Spleen (tissue), 11 donors: Measurements from ENCODE around the gene POLR2F. TPM values are rescaled to one million over a fixed set of nuclear protein-coding genes. Genes with fewer than 3 reads are reported as not detected.

ENCODE experiments used
- DNase-seq: peaks from one replicate; pipeline ENCODE4 v3.0.0-alpha.2; 2020
- H3K27ac ChIP-seq, 8 donors: fragments of 200-600 bp; sonication (generic) in 7 of 8; 1 replicate in 4 of 8; 2 replicates in 4 of 8; pipeline versions ENCODE4 v1.5.0 to v1.8.0; 2016 to 2021; ENCODE audit warnings: inconsistent platforms in 4 of 8, mild to moderate bottlenecking in 4 of 8, moderate library complexity in 1 of 8
- H3K27me3 ChIP-seq, 7 donors: fragments of 200-600 bp; sonication (generic) in 6 of 7; replicated peaks in 1 of 7; 1 replicate in 4 of 7; 2 replicates in 3 of 7; pipeline versions ENCODE4 v1.5.0 to v1.8.0; 2016 to 2021; ENCODE audit warnings: inconsistent platforms in 3 of 7, mild to moderate bottlenecking in 1 of 7
- H3K36me3 ChIP-seq, 6 donors: fragments of 200-600 bp; sonication (generic) in 5 of 6; 1 replicate in 4 of 6; 2 replicates in 2 of 6; pipeline versions ENCODE4 v1.5.0 to v1.8.0; 2016 to 2021; ENCODE audit warnings: inconsistent platforms in 2 of 6
- H3K4me1 ChIP-seq, 6 donors: fragments of 200-600 bp; sonication (generic) in 5 of 6; 1 replicate in 3 of 6; 2 replicates in 3 of 6; pipeline versions ENCODE4 v1.5.0 to v1.8.0; 2016 to 2021; ENCODE audit warnings: inconsistent platforms in 3 of 6
- H3K4me3 ChIP-seq, 8 donors: fragments of 200-600 bp; sonication (generic) in 7 of 8; 1 replicate in 4 of 8; 2 replicates in 4 of 8; pipeline versions ENCODE4 v1.5.0 to v1.8.0; 2016 to 2021; ENCODE audit warnings: inconsistent platforms in 4 of 8, mild to moderate bottlenecking in 4 of 8, moderate library complexity in 2 of 8
- H3K9me3 ChIP-seq, 8 donors: fragments of 200-600 bp; sonication (generic) in 7 of 8; 1 replicate in 4 of 8; 2 replicates in 4 of 8; pipeline versions ENCODE4 v1.5.0 to v1.8.0; 2016 to 2021; ENCODE audit warnings: inconsistent platforms in 4 of 8
- POLR2A ChIP-seq, 3 donors: fragments of 450-650 bp; IDR thresholded peaks; one replicate each; pipeline ENCODE4 v1.5.1; 2017; ENCODE audit warnings: antibody characterized with exemption in 3 of 3, mild to moderate bottlenecking in 1 of 3
- POLR2AphosphoS5 ChIP-seq, 3 donors: sonication (generic); formaldehyde crosslinking; IDR thresholded peaks; one replicate each; pipeline ENCODE4 v1.5.1; 2017; ENCODE audit warnings: antibody characterized with exemption in 3 of 3
- WGBS, 5 donors: extraction: QIAGEN DNeasy Blood & Tissue Kit in 3 of 5; methylation state at CpG; one replicate each; pipeline versions ENCODE4 v1.1.5 to v1.1.7; 2013 to 2018; 5-methylcytosine and 5-hydroxymethylcytosine counted together
- intact Hi-C: fragments of 100-400 bp; cut with DNase I; formaldehyde crosslinking; loops from one replicate; pipeline ENCODE4 v1.15.0; 2023; ENCODE audit warnings: low total_unique reads
- polyA plus RNA-seq, 3 donors: library from polyadenylated mRNA; stranded (reverse); fragments of 200-250 nt; gene quantifications; one replicate each; pipeline ENCODE4 v1.2.1, GENCODE V29; 2013
- total RNA-seq, 7 donors: library from RNA; depleted of rRNA in 3 of 7; stranded (reverse); fragments of >200 nt in 3 of 7; fragmentation: NEBNext Ultra II Directional in 4 of 7; extraction: Animal tissue kit (Norgen Biotek cat#: 25700) in 4 of 7; gene quantifications; one replicate each; pipeline versions ENCODE4 v1.1.0 to v1.2.1, GENCODE V29; 2016 to 2021
- TF ChIP-seq, protein P1 (sequence below), 11 experiments: fragments of 200-600 bp in 7 of 11; fragments of 450-650 bp in 4 of 11; sonication (generic) in 4 of 11; IDR thresholded peaks in 8 of 11; conservative IDR thresholded peaks in 3 of 11; 1 replicate in 7 of 11; 2 replicates in 4 of 11; pipeline versions ENCODE4 v1.4.0 to v1.8.0; 2016 to 2021; ENCODE audit warnings: antibody characterized with exemption in 11 of 11, inconsistent platforms in 4 of 11, mild to moderate bottlenecking in 1 of 11
- donor health status: healthy with polysubstance abuse.
- donor health status: DM: no; HTN: no; CAD: no; lungs with moderate emphysema.
- donor health status: DM: no; HTN: no; CAD: no.
- donor health status: Bipolar disorder and iron deficiency.
- donor health status: healthy.
- donor health status: DM: no; HTN: no; CAD: no.
- donor health status: DM: yes; HTN: yes; CAD: no.

The POLR2F gene
- total and polyA plus RNA-seq, 10 donors: 28.0 to 111 (median 37.4) TPM

DNA sequence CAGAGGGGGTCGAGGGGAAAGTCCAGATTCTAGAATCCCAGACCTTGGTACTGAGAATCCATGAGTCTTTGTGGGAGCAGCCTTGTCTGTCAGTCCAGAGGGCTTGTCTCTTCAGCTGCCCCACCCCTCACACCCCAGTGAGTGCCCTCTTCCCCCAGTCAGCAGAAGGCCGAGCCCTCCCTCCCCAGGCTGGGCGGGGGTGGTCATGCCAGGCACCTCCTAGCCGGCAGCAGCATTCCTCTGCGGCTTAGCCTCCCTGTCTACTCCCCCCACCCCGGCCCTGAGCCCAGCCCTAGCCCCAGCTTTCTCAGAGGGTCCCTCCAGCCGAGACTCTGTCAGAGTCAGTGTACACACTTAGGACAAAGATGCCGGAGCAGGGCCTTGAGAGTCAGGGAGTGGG lies 26.3 kb downstream of the POLR2F start:
- no peaks in the 10 kb centered on the region for H3K27me3 ChIP-seq
- intact Hi-C loops: no loop called here
- TF ChIP-seq, protein P1, sequence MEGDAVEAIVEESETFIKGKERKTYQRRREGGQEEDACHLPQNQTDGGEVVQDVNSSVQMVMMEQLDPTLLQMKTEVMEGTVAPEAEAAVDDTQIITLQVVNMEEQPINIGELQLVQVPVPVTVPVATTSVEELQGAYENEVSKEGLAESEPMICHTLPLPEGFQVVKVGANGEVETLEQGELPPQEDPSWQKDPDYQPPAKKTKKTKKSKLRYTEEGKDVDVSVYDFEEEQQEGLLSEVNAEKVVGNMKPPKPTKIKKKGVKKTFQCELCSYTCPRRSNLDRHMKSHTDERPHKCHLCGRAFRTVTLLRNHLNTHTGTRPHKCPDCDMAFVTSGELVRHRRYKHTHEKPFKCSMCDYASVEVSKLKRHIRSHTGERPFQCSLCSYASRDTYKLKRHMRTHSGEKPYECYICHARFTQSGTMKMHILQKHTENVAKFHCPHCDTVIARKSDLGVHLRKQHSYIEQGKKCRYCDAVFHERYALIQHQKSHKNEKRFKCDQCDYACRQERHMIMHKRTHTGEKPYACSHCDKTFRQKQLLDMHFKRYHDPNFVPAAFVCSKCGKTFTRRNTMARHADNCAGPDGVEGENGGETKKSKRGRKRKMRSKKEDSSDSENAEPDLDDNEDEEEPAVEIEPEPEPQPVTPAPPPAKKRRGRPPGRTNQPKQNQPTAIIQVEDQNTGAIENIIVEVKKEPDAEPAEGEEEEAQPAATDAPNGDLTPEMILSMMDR (IDR thresholded peaks at IDR 0.05 in 8 of 11, conservative IDR thresholded peaks at IDR 0.05 in 3 of 11): no peak
- TF ChIP-seq POLR2A (IDR thresholded peaks at IDR 0.05): no peak
- TF ChIP-seq POLR2AphosphoS5 (IDR thresholded peaks at IDR 0.05): no peak
- WGBS, 5 donors: 88 to 92% (median 90%) methylated on average over 6 to 8 of the region's 8 CpGs
- H3K27ac ChIP-seq: no peak overlapping the region
- no peak overlapping the region for H3K4me3 ChIP-seq
- H3K4me1 ChIP-seq: no peaks in the 10 kb centered on the region
- peaks cover 0 to 56% (median 2%) of the 10 kb centered on the region in 6 donors for H3K36me3 ChIP-seq
- no peak for DNase-seq
- H3K9me3 ChIP-seq: no peaks in the 10 kb centered on the region

DNA sequence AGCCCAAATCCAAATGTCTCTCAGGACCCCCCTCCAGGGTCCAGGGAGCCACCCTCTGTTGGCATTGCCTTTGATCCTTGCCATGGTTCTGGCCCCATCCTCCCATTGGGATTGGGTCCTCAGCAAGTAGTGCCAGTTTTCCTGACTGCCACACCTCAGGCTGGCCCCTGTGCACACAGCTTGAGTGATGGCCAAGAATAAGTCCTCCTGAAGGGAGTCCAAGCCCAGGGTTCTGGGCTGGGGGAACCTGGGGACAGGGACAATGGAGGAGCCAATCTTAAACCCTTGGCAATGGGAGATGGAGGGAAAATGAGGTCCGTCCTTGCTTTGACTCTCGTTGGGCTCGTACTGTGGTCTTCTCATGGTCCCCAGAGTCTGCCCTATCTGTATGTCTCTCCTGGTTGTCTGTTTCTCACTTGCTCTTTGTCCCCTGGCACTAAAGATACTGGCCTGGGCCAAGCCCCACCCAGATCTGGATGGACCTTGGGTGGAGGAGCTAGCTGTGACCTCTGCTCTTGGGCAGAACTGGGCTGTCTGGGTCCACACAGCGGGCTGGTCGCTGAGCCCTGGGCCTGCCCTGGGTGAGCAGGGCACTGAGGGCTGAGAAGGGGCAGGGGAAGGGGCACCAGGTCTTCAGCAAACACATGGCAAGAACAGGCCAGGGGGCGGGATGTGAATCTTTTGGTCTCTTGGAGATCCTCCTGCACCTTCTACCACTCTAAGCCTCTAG lies 27.9 kb downstream of the POLR2F start:
- no peak for DNase-seq
- peaks cover 0 to 47% (median 0%) of the 10 kb centered on the region in 6 donors for H3K36me3 ChIP-seq
- intact Hi-C loops: no loop called here
- no peak overlapping the region for H3K4me3 ChIP-seq
- TF ChIP-seq, protein P1 (IDR thresholded peaks at IDR 0.05 in 8 of 11, conservative IDR thresholded peaks at IDR 0.05 in 3 of 11): no peak
- no peaks in the 10 kb centered on the region for H3K4me1 ChIP-seq
- 92 to 98% (median 94%) methylated on average over 6 of the region's 6 CpGs for WGBS, 5 donors
- no peaks in the 10 kb centered on the region for H3K9me3 ChIP-seq
- no peaks in the 10 kb centered on the region for H3K27me3 ChIP-seq
- H3K27ac ChIP-seq: no peak overlapping the region

DNA sequence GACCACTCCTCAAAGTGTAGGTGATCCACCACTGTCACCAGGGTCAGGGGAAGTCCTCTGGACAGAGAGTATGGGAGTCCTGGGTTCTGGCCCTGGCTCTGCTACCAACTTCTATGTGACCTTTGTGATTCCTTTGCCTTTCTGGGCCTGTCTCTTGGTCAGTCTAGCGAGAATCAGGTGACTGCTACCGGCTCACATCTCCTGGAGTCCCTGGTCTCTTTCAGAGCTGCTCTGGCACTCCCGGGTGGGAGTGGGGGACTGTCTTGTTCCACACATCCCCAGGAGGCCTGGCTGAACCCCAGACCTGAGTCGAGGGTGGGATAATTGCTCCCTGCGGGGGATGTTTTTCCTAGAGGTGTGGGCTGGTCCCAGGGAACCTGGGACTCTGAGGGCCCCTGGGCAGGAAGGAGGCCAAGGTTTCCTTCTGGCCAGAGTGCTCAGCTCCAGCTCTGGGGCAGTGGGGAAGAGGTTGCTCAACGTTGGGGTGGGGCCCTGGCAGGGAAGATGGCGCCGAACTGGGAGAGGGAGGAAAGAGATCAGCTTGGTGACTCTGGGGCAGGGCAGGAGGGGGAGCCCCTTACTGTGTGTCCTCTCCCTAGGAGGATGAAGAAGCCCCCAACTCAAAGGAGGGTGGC lies 28.8 kb downstream of the POLR2F start:
- no peaks in the 10 kb centered on the region for H3K9me3 ChIP-seq
- no peak overlapping the region for H3K27ac ChIP-seq
- no peaks in the 10 kb centered on the region for H3K4me1 ChIP-seq
- TF ChIP-seq POLR2A (IDR thresholded peaks at IDR 0.05): no peak
- TF ChIP-seq POLR2AphosphoS5 (IDR thresholded peaks at IDR 0.05): no peak
- TF ChIP-seq, protein P1 (IDR thresholded peaks at IDR 0.05 in 8 of 11, conservative IDR thresholded peaks at IDR 0.05 in 3 of 11): no peak
- intact Hi-C loops: no loop called here
- DNase-seq: no peak
- H3K36me3 ChIP-seq: peaks cover 0 to 48% (median 0%) of the 10 kb centered on the region in 6 donors
- H3K4me3 ChIP-seq: no peak overlapping the region
- H3K27me3 ChIP-seq: no peaks in the 10 kb centered on the region
- 67 to 85% (median 74%) methylated on average over 8 of the region's 8 CpGs for WGBS, 5 donors
